H1 (cell line): ENCODE measurements around the gene MCM5. TPM values are rescaled to one million over a fixed set of nuclear protein-coding genes. Genes with fewer than 3 reads are reported as not detected.
A peak's percentile ranks its signal among the peaks of the same experiment; 100 is the strongest.

ENCODE experiments used
- CTCF ChIA-PET: fragments of 300-600 bp; sonication (Branson Sonifier 250); formaldehyde crosslinking; loops from one replicate; lab custom pipeline; 2021; ENCODE audit not compliant: partially characterized antibody; lab: Charles Lee
- POLR2A ChIA-PET: fragments of 300-600 bp; sonication (Branson Sonifier 250); formaldehyde crosslinking; loops from one replicate; lab custom pipeline; 2021; ENCODE audit warnings: inconsistent platforms; ENCODE audit not compliant: partially characterized antibody; lab: Charles Lee
- DNase-seq, 2 experiments: peaks; one replicate each; pipeline versions ENCODE4 v3.0.0 to v3.0.0-alpha.2; 2010 to 2022; ENCODE audit warnings: low spot score in 2 of 2, low read depth in 1 of 2, mixed read lengths in 1 of 2
- FAIRE-seq: peaks from 2 replicates; lab custom pipeline; 2011; peaks lifted over from hg19 to GRCh38; lab: Jason Lieb, UNC
- H2AFZ ChIP-seq: 2 replicates; pipeline ENCODE4 v1.8.1; 2012; ENCODE audit warnings: low read length, inconsistent platforms
- H2AK5ac ChIP-seq: 2 replicates; pipeline ENCODE4 v1.6.1; 2013; ENCODE audit warnings: low read depth, low read length
- H2BK120ac ChIP-seq: replicated peaks from 2 replicates; pipeline ENCODE3; 2013; ENCODE audit warnings: low read depth, low read length, inconsistent platforms
- H2BK12ac ChIP-seq: 2 replicates; pipeline ENCODE4 v1.6.1; 2013; ENCODE audit warnings: low read depth, low read length
- H2BK15ac ChIP-seq: 2 replicates; pipeline ENCODE4 v1.6.1; 2013; ENCODE audit warnings: low read length
- H2BK20ac ChIP-seq: 2 replicates; pipeline ENCODE4 v1.6.1; 2013; ENCODE audit warnings: low read length
- H2BK5ac ChIP-seq: 2 replicates; pipeline ENCODE4 v1.6.1; 2013; ENCODE audit warnings: low read depth, low read length
- H3K14ac ChIP-seq: 2 replicates; pipeline ENCODE4 v1.6.1; 2013; ENCODE audit warnings: inconsistent platforms; ENCODE audit not compliant: insufficient read length
- H3K18ac ChIP-seq: 2 replicates; pipeline ENCODE4 v1.6.1; 2013; ENCODE audit warnings: low read length; ENCODE audit errors: extremely low read depth
- H3K23ac ChIP-seq: 2 replicates; pipeline ENCODE4 v1.6.1; 2013; ENCODE audit warnings: inconsistent platforms; ENCODE audit not compliant: insufficient read length
- H3K23me2 ChIP-seq: 2 replicates; pipeline ENCODE4 v1.6.1; 2013; ENCODE audit warnings: low read depth, low read length
- H3K27ac ChIP-seq: 2 replicates; pipeline ENCODE4 v1.6.1; 2011; ENCODE audit warnings: low read depth, low read length, inconsistent platforms
- H3K27me3 ChIP-seq, 4 experiments: replicated peaks in 1 of 4; 1 replicate in 1 of 4; 2 replicates in 3 of 4; pipeline versions ENCODE4 v1.6.1 to v1.8.1; 2011 to 2013; ENCODE audit warnings: low read length in 3 of 4, mild to moderate bottlenecking in 3 of 4, inconsistent platforms in 2 of 4, mixed read lengths in 2 of 4, moderate library complexity in 1 of 4; ENCODE audit not compliant: control insufficient read depth in 3 of 4, insufficient read depth in 3 of 4; ENCODE audit errors: extremely low read depth in 1 of 4
- H3K36me3 ChIP-seq, 4 experiments: 2 replicates each; pipeline versions ENCODE4 v1.6.1 to v1.8.1; 2011 to 2013; ENCODE audit warnings: mild to moderate bottlenecking in 4 of 4, low read length in 3 of 4, moderate library complexity in 2 of 4, control low read depth in 1 of 4, inconsistent platforms in 1 of 4; ENCODE audit not compliant: insufficient read depth in 4 of 4, control insufficient read depth in 2 of 4
- H3K4ac ChIP-seq: replicated peaks from 2 replicates; pipeline ENCODE3; 2013; ENCODE audit warnings: low read length, low read depth, mixed read lengths, inconsistent platforms; ENCODE audit not compliant: insufficient read length
- H3K4me1 ChIP-seq, 4 experiments: replicated peaks in 1 of 4; 1 replicate in 1 of 4; 2 replicates in 3 of 4; pipeline versions ENCODE4 v1.6.1 to v1.8.1; 2011 to 2013; ENCODE audit warnings: low read length in 3 of 4, inconsistent platforms in 2 of 4, mixed read lengths in 1 of 4; ENCODE audit not compliant: insufficient read depth in 4 of 4, control insufficient read depth in 3 of 4
- H3K4me2 ChIP-seq, 2 experiments: 2 replicates each; pipeline versions ENCODE4 v1.6.1 to v1.8.1; 2011 to 2013; ENCODE audit warnings: low read depth in 2 of 2, low read length in 2 of 2, control low read depth in 1 of 2, inconsistent platforms in 1 of 2, mild to moderate bottlenecking in 1 of 2; ENCODE audit not compliant: insufficient read depth in 1 of 2
- H3K4me3 ChIP-seq, 4 experiments: fragments of 200-600, 300-600 bp in 1 of 4; sonication (generic), shearing (Covaris generic), sonication (Bioruptor Twin) in 1 of 4; 2 replicates each; pipeline versions ENCODE4 v1.5.1 to v1.8.1; 2011 to 2016; ENCODE audit warnings: low read length in 4 of 4, low read depth in 3 of 4, control low read depth in 2 of 4, inconsistent platforms in 2 of 4, mild to moderate bottlenecking in 2 of 4, mixed read lengths in 1 of 4, moderate library complexity in 1 of 4; ENCODE audit not compliant: insufficient read depth in 2 of 4; ENCODE audit errors: extremely low read depth in 1 of 4
- H3K56ac ChIP-seq: replicated peaks from 2 replicates; pipeline ENCODE3; 2013; ENCODE audit warnings: low read depth, mild to moderate bottlenecking, mixed read lengths, low read length, inconsistent platforms; ENCODE audit not compliant: insufficient read length
- H3K79me1 ChIP-seq: 2 replicates; pipeline ENCODE4 v1.6.1; 2013; ENCODE audit warnings: low read depth, low read length, control low read depth
- H3K79me2 ChIP-seq, 2 experiments: 2 replicates each; pipeline versions ENCODE4 v1.6.1 to v1.8.1; 2012 to 2013; ENCODE audit warnings: low read length in 2 of 2, mild to moderate bottlenecking in 2 of 2, inconsistent platforms in 1 of 2; ENCODE audit not compliant: insufficient read depth in 2 of 2, control insufficient read depth in 1 of 2
- H3K9ac ChIP-seq, 4 experiments: replicated peaks in 1 of 4; 1 replicate in 1 of 4; 2 replicates in 3 of 4; pipeline versions ENCODE4 v1.6.1 to v1.8.1; 2011 to 2013; ENCODE audit warnings: low read depth in 3 of 4, low read length in 3 of 4, control low read depth in 2 of 4, mild to moderate bottlenecking in 2 of 4, moderate library complexity in 2 of 4, inconsistent platforms in 1 of 4; ENCODE audit errors: extremely low read depth in 1 of 4
- H3K9me3 ChIP-seq, 2 experiments: 2 replicates each; pipeline versions ENCODE4 v1.6.1 to v1.8.1; 2012 to 2013; ENCODE audit warnings: mild to moderate bottlenecking in 2 of 2, moderate library complexity in 2 of 2, control low read depth in 1 of 2, inconsistent platforms in 1 of 2, low read depth in 1 of 2, low read length in 1 of 2, mixed read lengths in 1 of 2; ENCODE audit not compliant: insufficient read depth in 2 of 2
- H4K20me1 ChIP-seq, 2 experiments: replicated peaks in 1 of 2; 2 replicates each; pipeline versions ENCODE3 to v1.8.1; 2011 to 2013; ENCODE audit warnings: inconsistent platforms in 2 of 2, low read length in 2 of 2, mild to moderate bottlenecking in 1 of 2; ENCODE audit not compliant: insufficient read depth in 2 of 2, control insufficient read depth in 1 of 2
- H4K5ac ChIP-seq: 2 replicates; pipeline ENCODE4 v1.6.1; 2013; ENCODE audit warnings: low read length, low read depth, mixed read lengths, inconsistent platforms; ENCODE audit not compliant: insufficient read length
- H4K8ac ChIP-seq: 2 replicates; pipeline ENCODE4 v1.8.0; 2013; ENCODE audit warnings: mild to moderate bottlenecking, moderate library complexity, low read length, inconsistent platforms; ENCODE audit not compliant: insufficient read depth; ENCODE audit errors: extremely low read depth
- H4K91ac ChIP-seq: replicated peaks from 2 replicates; pipeline ENCODE3; 2013; ENCODE audit warnings: low read length, mixed read lengths, inconsistent platforms; ENCODE audit not compliant: insufficient read length
- FOSL1 ChIP-seq: IDR thresholded peaks from 2 replicates; pipeline ENCODE4 v1.6.1; 2011; ENCODE audit warnings: mild to moderate bottlenecking, low read depth, low read length, moderate library complexity; ENCODE audit not compliant: insufficient read depth
- POLR2A ChIP-seq, 2 experiments: IDR thresholded peaks; 1 replicate in 1 of 2; 2 replicates in 1 of 2; pipeline ENCODE4 v1.6.1; 2011; ENCODE audit warnings: low read depth in 2 of 2, low read length in 2 of 2, mild to moderate bottlenecking in 2 of 2; ENCODE audit errors: control extremely low read depth in 1 of 2
- SP4 ChIP-seq: IDR thresholded peaks from 2 replicates; pipeline ENCODE4 v1.6.1; 2012; ENCODE audit warnings: low read length, inconsistent platforms
- WGBS, 2 experiments: shearing (Covaris generic) in 1 of 2; methylation state at CpG; one replicate each; pipeline versions ENCODE4 v1.1.6 to v1.1.7; 2013 to 2015; ENCODE audit warnings: low lambda C conversion rate in 2 of 2, mixed read lengths in 2 of 2, inconsistent platforms in 1 of 2, low coverage in 1 of 2, missing lambda C conversion rate in 1 of 2; ENCODE audit not compliant: insufficient replicate concordance in 2 of 2, insufficient coverage in 1 of 2, insufficient read length in 1 of 2; ENCODE audit errors: extremely low coverage in 1 of 2, missing lambda C conversion rate in 1 of 2; 5-methylcytosine and 5-hydroxymethylcytosine counted together
- polyA plus RNA-seq, 7 experiments: library from polyadenylated mRNA; depleted of rRNA in 3 of 7; stranded (reverse) in 5 of 7; unstranded in 2 of 7; fragments of >200 nt in 5 of 7; fragments of 200-250 nt in 2 of 7; gene quantifications; 1 replicate in 5 of 7; 2 replicates in 1 of 7; 4 replicates in 1 of 7; pipeline versions ENCODE4 v1.2.1 to v1.2.3, GENCODE V29; 2011 to 2013; ENCODE audit warnings: missing spikeins in 2 of 7, mixed read lengths in 2 of 7
- total RNA-seq: library from RNA; stranded (reverse); fragmentation: NEBNext Ultra II Directional; extraction: Animal tissue kit (Norgen Biotek cat#: 25700); gene quantifications from 2 replicates; pipeline ENCODE4 v1.2.1, GENCODE V29; 2021

Gene MCM5
- total and polyA plus RNA-seq, 2 of the 8 experiments (the other 6 are each of a cell fraction or from before 2014, with no cell fraction given): 210 to 305 TPM

- Histone ChIP-seq H2BK15ac (no peak overlapping the region), H2BK20ac (no peak overlapping the region), H3K23me2 (no peaks in the 10 kb centered on the region), H3K4me2 (peak overlapping the region in 1 of 2 experiments; percentile 18; a peak in 2 of 4 replicates), H3K79me2 (peaks cover 0 to 9% of the 10 kb centered on the region in 2 experiments; a peak in 1 of 4 replicates), H3K56ac (no peak overlapping the region), H2BK12ac (no peak overlapping the region), H2BK5ac (peak overlapping the region; percentile 63; the same call in 1 of the 2 replicates), H3K23ac (no peak overlapping the region), H4K91ac (no peak overlapping the region), H4K5ac (no peak overlapping the region), H2AK5ac (no peak overlapping the region), H3K4me3 (no peak overlapping the region), H3K36me3 (peaks cover 29 to 57% (median 47%) of the 10 kb centered on the region in 4 experiments), H3K9ac (no peak overlapping the region; a peak in 1 of 7 replicates), H3K27me3 (no peaks in the 10 kb centered on the region), H3K18ac (no peak overlapping the region), H3K4me1 (peaks cover 3 to 13% (median 7%) of the 10 kb centered on the region in 4 experiments; a peak in 6 of 7 replicates), H4K8ac (no peak overlapping the region), H3K14ac (no peak overlapping the region), H2BK120ac (no peak overlapping the region), H3K27ac (no peak overlapping the region; the same call in 1 of the 2 replicates), H3K9me3 (no peaks in the 10 kb centered on the region), H4K20me1 (peaks cover 17 to 27% of the 10 kb centered on the region in 2 experiments), H3K79me1 (no peaks in the 10 kb centered on the region; the same call in 1 of the 2 replicates), H2AFZ (no peak overlapping the region), H3K4ac (no peak overlapping the region)
- DNase-seq (no peak), FAIRE-seq (no peak)
- POLR2A ChIA-PET: interaction anchor here (0.8 to 46.1 kb wide), 6 partner anchors 8 to 149 kb away, joined by 3 to 1995 read pairs (median 4); partner anchors contain the start of genes HMOX1 and MCM5
- TF ChIP-seq SP4 (no peak), POLR2A (IDR thresholded peaks at IDR 0.05; ENCODE audit: control extremely low read depth in 1 of 2, low read depth in 2 of 2, low read length in 2 of 2) (peak; percentile 45 to 59; a peak in 2 of 3 replicates), FOSL1 (no peak)
- WGBS, 2 experiments: 90% methylated on average over 10 of the region's 11 CpGs; no CpG with 5 or more reads in 1 of the 2 experiments
- CTCF ChIA-PET: interaction anchor here (0.6 to 11.3 kb wide), 9 partner anchors 8 to 860 kb away, joined by 3 to 122 read pairs (median 4); no protein-coding TSS in a partner anchor
These were observed 26.2 kb downstream of the MCM5 start for GRCh38 chr22:35425971-35426800.
